Left lung (tissue), 14 donors: ENCODE data around the gene THRSP. TPM values are rescaled to one million over a fixed set of nuclear protein-coding genes. Genes with fewer than 3 reads are reported as not detected.
"Not testable (repeated sequence)": the region's sequence is repeated elsewhere in the genome, so short reads cannot be mapped to it uniquely, and the experiment has no call there.

ENCODE experiments used
- ATAC-seq: fragments of 200-7000 bp; cut with Tn5 transposase; one replicate; pipeline ENCODE4 v1.9.1; 2020; ENCODE audit warnings: moderate library complexity
- DNase-seq, 4 donors: peaks; one replicate each; pipeline ENCODE4 v3.0.0-alpha.2; 2013 to 2020
- H3K27ac ChIP-seq, 2 donors: fragments of 200-600 bp; sonication (generic) in 1 of 2; one replicate each; pipeline versions ENCODE4 v1.5.0 to v1.8.0; 2020 to 2021
- H3K27me3 ChIP-seq, 2 donors: fragments of 200-600 bp; sonication (generic) in 1 of 2; one replicate each; pipeline versions ENCODE4 v1.5.0 to v1.8.0; 2020 to 2021
- H3K36me3 ChIP-seq, 2 donors: fragments of 200-600 bp; sonication (generic) in 1 of 2; one replicate each; pipeline versions ENCODE4 v1.5.0 to v1.8.0; 2020 to 2021
- H3K4me1 ChIP-seq, 2 donors: fragments of 200-600 bp; one replicate each; pipeline ENCODE4 v1.8.0; 2021
- H3K4me3 ChIP-seq, 2 donors: fragments of 200-600 bp; sonication (generic) in 1 of 2; one replicate each; pipeline versions ENCODE4 v1.5.0 to v1.8.0; 2020 to 2021; ENCODE audit warnings: mild to moderate bottlenecking in 1 of 2
- H3K9me3 ChIP-seq, 2 donors: fragments of 200-600 bp; sonication (generic) in 1 of 2; one replicate each; pipeline versions ENCODE4 v1.5.0 to v1.8.0; 2020 to 2021
- intact Hi-C, 2 donors: fragments of 100-400 bp; cut with DNase I; formaldehyde crosslinking; loops; one replicate each; pipeline versions ENCODE4 v1.11.2 to v1.14.2; 2022
- long read RNA-seq, 12 donors: library from polyadenylated mRNA in 2 of 12; unstranded in 2 of 12; transcript quantifications; one replicate each; pipeline ENCODE4 v2.0.0 and lab custom pipeline, GENCODE V29; 2019 to 2026
- polyA plus RNA-seq, 6 donors: library from polyadenylated mRNA; unstranded; fragments of 120-200 nt; gene quantifications; one replicate each; pipeline ENCODE4 v1.2.1, GENCODE V29; 2013; ENCODE audit not compliant: insufficient read length in 6 of 6
- total RNA-seq, 2 donors: library from RNA; stranded (reverse); fragmentation: NEBNext Ultra II Directional; extraction: Animal tissue kit (Norgen Biotek cat#: 25700); gene quantifications; one replicate each; pipeline ENCODE4 v1.2.1, GENCODE V29; 2021
- TF ChIP-seq, protein P1 (sequence below), 2 donors: fragments of 200-600 bp; sonication (generic) in 1 of 2; IDR thresholded peaks; one replicate each; pipeline versions ENCODE4 v1.5.0 to v1.8.0; 2021; ENCODE audit warnings: antibody characterized with exemption in 2 of 2
- donor health status: DM: no; HTN: yes; CAD: no.
- donor health status: DM: no; HTN: no; CAD: no.

Gene THRSP, protein sequence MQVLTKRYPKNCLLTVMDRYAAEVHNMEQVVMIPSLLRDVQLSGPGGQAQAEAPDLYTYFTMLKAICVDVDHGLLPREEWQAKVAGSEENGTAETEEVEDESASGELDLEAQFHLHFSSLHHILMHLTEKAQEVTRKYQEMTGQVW
- total RNA-seq (not detected), polyA plus RNA-seq (under 1 TPM; 0.23 to 0.83 (median 0.44) TPM)
- long read RNA-seq, donor 1, partial matches to known transcripts, result 700 of 709 reads
- long read RNA-seq, donor 1, other reads (novel, unspliced or antisense), result 9 of 709 reads
- long read RNA-seq, donor 2, partial matches to known transcripts, result 710 of 723 reads
- long read RNA-seq, donor 2, other reads (novel, unspliced or antisense), result 13 of 723 reads
- long read RNA-seq, donor 3, result 0 reads
- long read RNA-seq, donor 4, result 0 reads
- long read RNA-seq, donor 5, result 0 reads
- long read RNA-seq, donor 6, partial matches to known transcripts, result 680 of 685 reads
- long read RNA-seq, donor 6, other reads (novel, unspliced or antisense), result 5 of 685 reads
- long read RNA-seq, donor 7, result 0 reads
- long read RNA-seq, donor 8, result 0 reads
- long read RNA-seq, donor 9, result 0 reads
- long read RNA-seq, donor 10, result 0 reads
- long read RNA-seq, donor 11, partial matches to known transcripts, result 836 of 844 reads
- long read RNA-seq, donor 11, other reads (novel, unspliced or antisense), result 8 of 844 reads
- long read RNA-seq, donor 12, result 0 reads

DNA sequence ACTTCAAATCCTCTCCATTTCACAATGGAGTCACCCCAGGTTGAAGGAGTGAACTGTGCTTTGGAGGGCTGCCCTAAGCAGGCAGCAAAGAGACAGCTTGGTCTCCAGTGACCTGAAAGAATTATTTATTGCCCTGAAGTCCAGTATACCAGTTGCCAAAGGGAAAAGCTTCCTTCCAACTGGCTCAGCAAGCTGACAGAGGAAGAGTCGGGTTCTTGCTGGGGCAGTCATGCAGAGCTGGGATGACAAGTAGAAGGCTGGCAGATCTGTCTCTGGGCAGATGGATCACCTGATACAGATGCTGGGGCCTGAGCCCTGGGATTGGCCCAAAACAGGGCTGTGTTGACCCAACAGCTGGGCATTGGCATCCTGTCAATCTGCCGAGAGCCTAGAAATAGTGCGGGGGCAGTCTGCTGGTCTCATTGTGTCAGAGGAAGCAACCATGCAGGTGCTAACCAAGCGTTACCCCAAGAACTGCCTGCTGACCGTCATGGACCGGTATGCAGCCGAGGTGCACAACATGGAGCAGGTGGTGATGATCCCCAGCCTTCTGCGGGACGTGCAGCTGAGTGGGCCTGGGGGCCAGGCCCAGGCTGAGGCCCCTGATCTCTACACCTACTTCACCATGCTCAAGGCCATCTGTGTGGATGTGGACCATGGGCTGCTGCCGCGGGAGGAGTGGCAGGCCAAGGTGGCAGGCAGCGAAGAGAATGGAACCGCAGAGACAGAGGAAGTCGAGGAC, at the start of gene THRSP:
TSS of gene THRSP (plus strand) at position 422 of the 742 bp plus-strand sequence. CDS start at position 443, 21 bp downstream.
- DNase-seq (no peak), ATAC-seq (no peak)
- peaks cover 0 to 7% of the 10 kb centered on the region in 2 donors for H3K4me1 ChIP-seq
- TF ChIP-seq, protein P1, sequence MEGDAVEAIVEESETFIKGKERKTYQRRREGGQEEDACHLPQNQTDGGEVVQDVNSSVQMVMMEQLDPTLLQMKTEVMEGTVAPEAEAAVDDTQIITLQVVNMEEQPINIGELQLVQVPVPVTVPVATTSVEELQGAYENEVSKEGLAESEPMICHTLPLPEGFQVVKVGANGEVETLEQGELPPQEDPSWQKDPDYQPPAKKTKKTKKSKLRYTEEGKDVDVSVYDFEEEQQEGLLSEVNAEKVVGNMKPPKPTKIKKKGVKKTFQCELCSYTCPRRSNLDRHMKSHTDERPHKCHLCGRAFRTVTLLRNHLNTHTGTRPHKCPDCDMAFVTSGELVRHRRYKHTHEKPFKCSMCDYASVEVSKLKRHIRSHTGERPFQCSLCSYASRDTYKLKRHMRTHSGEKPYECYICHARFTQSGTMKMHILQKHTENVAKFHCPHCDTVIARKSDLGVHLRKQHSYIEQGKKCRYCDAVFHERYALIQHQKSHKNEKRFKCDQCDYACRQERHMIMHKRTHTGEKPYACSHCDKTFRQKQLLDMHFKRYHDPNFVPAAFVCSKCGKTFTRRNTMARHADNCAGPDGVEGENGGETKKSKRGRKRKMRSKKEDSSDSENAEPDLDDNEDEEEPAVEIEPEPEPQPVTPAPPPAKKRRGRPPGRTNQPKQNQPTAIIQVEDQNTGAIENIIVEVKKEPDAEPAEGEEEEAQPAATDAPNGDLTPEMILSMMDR (IDR thresholded peaks at IDR 0.05), result no peak
- no peaks in the 10 kb centered on the region for H3K9me3 ChIP-seq
- intact Hi-C loops, result no loop called here
- H3K4me3 ChIP-seq, result no peak within 1 kb of the TSS
- H3K27me3 ChIP-seq, result no peaks in the 10 kb centered on the region
- H3K27ac ChIP-seq, result no peak within 1 kb of the TSS
- H3K36me3 ChIP-seq, result peaks cover 0 to 15% of the 10 kb centered on the region in 2 donors

DNA sequence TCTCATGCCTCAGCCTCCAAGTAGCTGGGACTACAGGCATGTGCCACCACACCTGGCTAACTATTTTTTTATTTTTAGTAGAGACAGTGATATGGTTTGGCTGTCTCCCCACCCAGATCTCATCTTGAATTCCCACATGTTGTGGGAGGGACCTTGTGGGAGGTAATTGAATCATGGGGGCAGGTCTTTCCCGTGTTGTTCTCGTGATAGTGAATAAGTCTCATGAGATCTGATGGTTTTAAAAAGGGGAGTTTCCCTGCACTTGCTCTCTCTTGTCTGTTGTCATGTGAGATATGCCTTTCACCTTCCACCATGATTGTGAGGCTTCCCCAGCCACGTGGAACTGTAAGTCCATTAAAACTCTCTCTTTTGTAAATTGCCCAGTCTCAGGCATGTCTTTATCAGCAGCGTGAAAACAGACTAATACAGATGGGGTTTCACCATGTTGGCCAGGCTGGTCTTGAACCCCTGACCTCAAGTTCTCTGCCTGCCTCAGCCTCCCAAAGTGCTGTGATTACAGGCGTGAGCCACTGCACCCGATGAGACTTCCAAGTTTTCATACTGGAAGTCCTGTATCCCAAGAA, 48.6 kb upstream of the THRSP start:
- H3K36me3 ChIP-seq, result peaks cover 0 to 14% of the 10 kb centered on the region in 2 donors
- DNase-seq, H3K27ac ChIP-seq, intact Hi-C loops, H3K9me3 ChIP-seq, ATAC-seq, H3K27me3 ChIP-seq, H3K4me1 ChIP-seq, H3K4me3 ChIP-seq: not testable (repeated sequence)

DNA sequence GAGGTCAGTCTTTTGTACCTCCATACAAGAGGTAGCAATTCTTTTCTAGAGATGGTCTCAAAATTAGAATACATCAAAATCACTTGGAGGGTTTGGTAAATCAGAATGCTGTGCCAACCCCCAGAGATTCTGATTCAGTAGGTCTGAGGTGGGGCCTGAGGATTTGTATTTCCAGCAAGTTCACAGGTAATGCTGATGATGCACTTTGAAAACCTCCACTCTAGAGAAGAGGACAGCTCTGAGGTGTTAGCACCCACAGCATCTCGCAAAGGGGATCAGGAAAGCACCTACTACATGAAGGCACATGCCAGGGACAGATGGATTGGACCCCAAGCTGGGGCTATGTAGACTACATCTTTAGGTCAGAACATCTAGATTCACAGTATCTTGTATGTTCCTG, 47.8 kb upstream of the THRSP start:
- DNase-seq, result no peak
- intact Hi-C loops, result no loop called here
- Histone ChIP-seq H3K4me1 (no peaks in the 10 kb centered on the region), H3K27me3 (no peaks in the 10 kb centered on the region), H3K4me3 (no peak overlapping the region), H3K27ac (no peak overlapping the region), H3K36me3 (peaks cover 0 to 14% of the 10 kb centered on the region in 2 donors), H3K9me3 (no peaks in the 10 kb centered on the region)
- TF ChIP-seq, protein P1 (IDR thresholded peaks at IDR 0.05), result no peak
- no peak for ATAC-seq

DNA sequence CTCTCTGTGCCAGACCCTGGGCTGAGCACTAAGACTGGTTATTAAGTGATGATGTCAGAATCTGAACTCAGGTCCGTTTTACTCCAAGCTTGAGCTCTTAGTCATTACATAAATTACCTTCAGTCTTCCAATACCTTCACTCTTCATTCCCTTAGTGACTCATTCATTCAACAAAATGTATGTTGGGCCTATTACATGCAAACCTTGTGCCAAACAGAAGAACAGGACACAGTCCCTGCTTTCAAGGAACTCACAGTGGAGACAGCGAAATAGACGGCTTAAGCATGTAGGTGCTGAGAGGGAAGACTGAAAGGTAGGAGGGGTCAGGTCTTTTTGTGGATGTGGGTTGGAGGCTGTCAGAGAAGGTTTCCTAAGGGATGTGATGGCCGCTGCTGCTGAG, 43.9 kb upstream of the THRSP start:
- Histone ChIP-seq H3K27ac (no peak overlapping the region), H3K4me1 (peaks cover 0 to 2% of the 10 kb centered on the region in 2 donors), H3K36me3 (peaks cover 0 to 14% of the 10 kb centered on the region in 2 donors), H3K4me3 (no peak overlapping the region), H3K27me3 (peaks cover 0 to 17% of the 10 kb centered on the region in 2 donors), H3K9me3 (no peaks in the 10 kb centered on the region)
- intact Hi-C loops, result no loop called here
- TF ChIP-seq, protein P1 (IDR thresholded peaks at IDR 0.05), result no peak
- no peak for ATAC-seq
- DNase-seq, result no peak

DNA sequence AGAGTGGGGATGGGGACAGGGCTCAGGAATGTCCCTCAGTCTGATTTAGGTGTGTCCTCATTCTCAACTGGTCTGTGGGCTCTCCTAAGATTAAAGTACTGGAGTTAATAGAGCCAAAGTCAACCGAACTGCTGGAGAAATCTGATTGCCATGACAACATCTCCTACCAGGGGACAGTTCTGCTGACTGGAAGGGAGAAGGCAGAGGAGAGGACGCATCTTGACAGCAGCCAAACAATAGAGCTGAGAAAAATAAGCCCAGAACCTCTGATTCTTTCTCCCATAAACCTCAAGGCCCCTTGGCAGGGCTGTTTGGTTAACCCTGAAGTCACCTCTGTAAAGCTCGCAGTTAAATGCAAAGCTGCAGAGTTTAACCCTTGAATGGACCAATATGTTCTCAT, 43.4 kb upstream of the THRSP start:
- DNase-seq (no peak), ATAC-seq (peak; percentile 7)
- H3K27ac ChIP-seq, result no peak overlapping the region
- TF ChIP-seq, protein P1 (IDR thresholded peaks at IDR 0.05), result no peak
- H3K9me3 ChIP-seq, result no peaks in the 10 kb centered on the region
- H3K27me3 ChIP-seq, result peaks cover 0 to 17% of the 10 kb centered on the region in 2 donors
- H3K36me3 ChIP-seq, result peaks cover 0 to 14% of the 10 kb centered on the region in 2 donors
- peaks cover 0 to 2% of the 10 kb centered on the region in 2 donors for H3K4me1 ChIP-seq
- intact Hi-C loops, result no loop called here
- no peak overlapping the region for H3K4me3 ChIP-seq
